ENCODE results near the gene SPCS3.

Gene SPCS3

GRCh38 chr4:176350671-176351070 lies 30.9 kb downstream of the SPCS3 start:
- DNase-seq (ENCODE audit: low read depth) = no peak

GRCh38 chr4:176354884-176355283 lies 35.1 kb downstream of the SPCS3 start:
- DNase-seq (ENCODE audit: low read depth) = no peak

- no peak for DNase-seq (ENCODE audit: low read depth)
Measured at GRCh38 chr4:176357359-176358082, 37.8 kb downstream of the SPCS3 start.

GRCh38 chr4:176358083-176358469 lies 38.3 kb downstream of the SPCS3 start:
- no peak for DNase-seq (ENCODE audit: low read depth)

- DNase-seq (ENCODE audit: low read depth) = no peak
Measured at GRCh38 chr4:176359590-176359989, 39.8 kb downstream of the SPCS3 start.

- no peak for DNase-seq (ENCODE audit: low read depth)
Measured at GRCh38 chr4:176360446-176360845, 40.7 kb downstream of the SPCS3 start.

- no peak for DNase-seq (ENCODE audit: low read depth)
Measured at GRCh38 chr4:176363072-176363471, 43.3 kb downstream of the SPCS3 start.

- no peak for DNase-seq (ENCODE audit: low read depth)
Measured at GRCh38 chr4:176367771-176368465, 48.2 kb downstream of the SPCS3 start.

- no peak for DNase-seq (ENCODE audit: low read depth)
Measured at GRCh38 chr4:176376032-176376614, 56.4 kb downstream of the SPCS3 start.

GRCh38 chr4:176377780-176378179 lies 58.0 kb downstream of the SPCS3 start:
- no peak for DNase-seq (ENCODE audit: low read depth)

GRCh38 chr4:176380352-176381157 lies 60.8 kb downstream of the SPCS3 start:
- DNase-seq (ENCODE audit: low read depth) = no peak
